Peyer's patch (tissue), 4 donors: ENCODE results near the gene RAB34. TPM values are rescaled to one million over a fixed set of nuclear protein-coding genes. Genes with fewer than 3 reads are reported as not detected.
"Not testable (repeated sequence)": the region's sequence is repeated elsewhere in the genome, so short reads cannot be mapped to it uniquely, and the experiment has no call there.

ENCODE experiments used
- DNase-seq, 3 donors: peaks; one replicate each; pipeline ENCODE4 v3.0.0-alpha.2; 2017 to 2019
- H3K27ac ChIP-seq, 4 donors: fragments of 200-600 bp; sonication (generic); one replicate each; pipeline ENCODE4 v1.5.1; 2016 to 2019
- H3K27me3 ChIP-seq, 2 donors: fragments of 200-600 bp; sonication (generic); one replicate each; pipeline ENCODE4 v1.5.1; 2019
- H3K36me3 ChIP-seq, 3 donors: fragments of 200-600 bp; sonication (generic); one replicate each; pipeline ENCODE4 v1.5.1; 2016 to 2019
- H3K4me1 ChIP-seq, 4 donors: fragments of 200-600 bp; sonication (generic); one replicate each; pipeline ENCODE4 v1.5.1; 2016 to 2019
- H3K4me3 ChIP-seq, 4 donors: fragments of 200-600 bp; sonication (generic); 1 replicate in 3 of 4; 2 replicates in 1 of 4; pipeline ENCODE4 v1.5.1; 2016 to 2019; ENCODE audit warnings: mild to moderate bottlenecking in 1 of 4
- H3K9me3 ChIP-seq, 4 donors: fragments of 200-600 bp; sonication (generic); one replicate each; pipeline ENCODE4 v1.5.1; 2016 to 2019; ENCODE audit warnings: mild to moderate bottlenecking in 1 of 4
- POLR2A ChIP-seq, 2 donors: fragments of 450-650 bp; IDR thresholded peaks; one replicate each; pipeline ENCODE4 v1.5.1; 2017; ENCODE audit warnings: antibody characterized with exemption in 2 of 2, mild to moderate bottlenecking in 2 of 2, moderate library complexity in 2 of 2
- total RNA-seq, 4 donors: library from RNA; depleted of rRNA; stranded (reverse); fragments of >200 nt; gene quantifications; one replicate each; pipeline ENCODE4 v1.1.0, GENCODE V29; 2016
- TF ChIP-seq, protein P1 (sequence below), 6 experiments: fragments of 450-650 bp in 4 of 6; fragments of 200-600 bp in 2 of 6; sonication (generic) in 1 of 6; IDR thresholded peaks; one replicate each; pipeline ENCODE4 v1.5.1; 2017 to 2019; ENCODE audit warnings: antibody characterized with exemption in 6 of 6, mild to moderate bottlenecking in 3 of 6, moderate library complexity in 1 of 6

Gene RAB34
- total RNA-seq, 4 donors from 2014 or later = 14.5 to 69.3 (median 30.2) TPM

DNA sequence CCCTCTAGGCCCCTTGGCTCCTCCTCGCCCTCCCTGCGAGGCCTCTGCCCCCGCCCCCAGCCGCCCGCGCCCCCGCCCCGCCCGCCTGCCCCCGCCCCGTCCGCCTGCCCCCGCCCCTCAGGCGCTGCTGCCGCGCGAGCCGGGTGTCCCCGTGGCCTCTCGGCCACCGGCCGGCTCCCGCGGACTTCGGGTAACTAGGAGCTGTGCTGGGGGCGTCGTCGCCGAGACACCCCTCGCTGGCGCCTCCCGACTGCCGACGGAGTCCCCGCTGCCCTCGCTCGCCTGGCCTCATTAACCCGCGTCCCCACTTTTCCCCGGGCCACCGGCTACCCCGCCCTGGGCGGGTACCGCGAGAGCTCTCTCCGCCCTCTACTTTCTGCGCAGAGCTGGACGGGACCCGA lies 8.6 kb upstream of the RAB34 start, which contains the start of gene TLCD1:
TLCD1 (minus strand) TSS at position 8 of the 401 bp plus-strand sequence. CDS start 136 bp downstream, outside the sequence.
- Histone ChIP-seq H3K27ac (peak within 1 kb of the TSS; percentile 95 to 100 (median 98)), H3K36me3 (peaks cover 0 to 34% (median 0%) of the 10 kb centered on the region in 3 donors), H3K4me3 (peak within 1 kb of the TSS; percentile 71 to 87 (median 76)), H3K27me3 (no peaks in the 10 kb centered on the region), H3K9me3 (no peaks in the 10 kb centered on the region), H3K4me1 (peaks cover 4 to 37% (median 15%) of the 10 kb centered on the region in 4 donors)
- peak; percentile 55 to 89 (median 89) for DNase-seq
- TF ChIP-seq POLR2A (IDR thresholded peaks at IDR 0.05) = no peak
- TF ChIP-seq, protein P1, sequence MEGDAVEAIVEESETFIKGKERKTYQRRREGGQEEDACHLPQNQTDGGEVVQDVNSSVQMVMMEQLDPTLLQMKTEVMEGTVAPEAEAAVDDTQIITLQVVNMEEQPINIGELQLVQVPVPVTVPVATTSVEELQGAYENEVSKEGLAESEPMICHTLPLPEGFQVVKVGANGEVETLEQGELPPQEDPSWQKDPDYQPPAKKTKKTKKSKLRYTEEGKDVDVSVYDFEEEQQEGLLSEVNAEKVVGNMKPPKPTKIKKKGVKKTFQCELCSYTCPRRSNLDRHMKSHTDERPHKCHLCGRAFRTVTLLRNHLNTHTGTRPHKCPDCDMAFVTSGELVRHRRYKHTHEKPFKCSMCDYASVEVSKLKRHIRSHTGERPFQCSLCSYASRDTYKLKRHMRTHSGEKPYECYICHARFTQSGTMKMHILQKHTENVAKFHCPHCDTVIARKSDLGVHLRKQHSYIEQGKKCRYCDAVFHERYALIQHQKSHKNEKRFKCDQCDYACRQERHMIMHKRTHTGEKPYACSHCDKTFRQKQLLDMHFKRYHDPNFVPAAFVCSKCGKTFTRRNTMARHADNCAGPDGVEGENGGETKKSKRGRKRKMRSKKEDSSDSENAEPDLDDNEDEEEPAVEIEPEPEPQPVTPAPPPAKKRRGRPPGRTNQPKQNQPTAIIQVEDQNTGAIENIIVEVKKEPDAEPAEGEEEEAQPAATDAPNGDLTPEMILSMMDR (IDR thresholded peaks at IDR 0.05) = no peak

DNA sequence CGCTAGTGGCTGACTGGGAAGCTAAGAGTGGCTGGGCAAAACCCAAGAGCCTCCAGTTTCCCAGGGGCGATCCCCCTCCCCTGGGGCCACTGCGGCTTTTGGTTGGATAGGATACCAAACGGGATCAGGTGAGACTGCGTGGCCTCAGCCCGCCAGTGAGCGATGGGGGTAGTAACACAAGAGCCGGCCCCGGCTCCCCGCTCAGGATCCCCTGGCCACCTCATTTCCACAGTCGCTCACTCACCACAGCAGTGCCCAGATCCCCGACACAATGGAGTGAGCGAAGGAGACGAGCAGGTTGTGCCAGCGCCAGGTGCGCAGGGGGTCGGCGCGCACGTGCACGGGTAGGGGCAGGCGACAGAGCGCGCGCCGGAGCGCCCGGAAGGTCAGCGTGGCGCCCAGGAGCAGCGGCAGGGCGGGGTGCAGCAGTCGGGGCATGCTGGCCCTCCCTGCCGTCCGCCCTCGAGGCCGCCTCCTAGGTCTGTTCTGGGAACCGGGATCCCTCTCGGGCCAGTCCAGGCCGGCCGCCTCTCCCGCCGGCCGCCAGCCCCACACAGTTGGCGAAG lies 8.1 kb upstream of the RAB34 start:
- peak overlapping the region; percentile 95 to 100 (median 98) for H3K27ac ChIP-seq
- peaks cover 9 to 42% (median 20%) of the 10 kb centered on the region in 4 donors for H3K4me1 ChIP-seq
- TF ChIP-seq, protein P1 (IDR thresholded peaks at IDR 0.05) = peak in 1 of 6 experiments; percentile 4
- TF ChIP-seq POLR2A (IDR thresholded peaks at IDR 0.05) = peak in 1 of 2 donors; percentile 36
- peaks cover 0 to 34% (median 0%) of the 10 kb centered on the region in 3 donors for H3K36me3 ChIP-seq
- no peaks in the 10 kb centered on the region for H3K9me3 ChIP-seq
- no peaks in the 10 kb centered on the region for H3K27me3 ChIP-seq
- peak overlapping the region; percentile 71 to 87 (median 76) for H3K4me3 ChIP-seq
- DNase-seq = peak in 1 of 3 donors; percentile 80

DNA sequence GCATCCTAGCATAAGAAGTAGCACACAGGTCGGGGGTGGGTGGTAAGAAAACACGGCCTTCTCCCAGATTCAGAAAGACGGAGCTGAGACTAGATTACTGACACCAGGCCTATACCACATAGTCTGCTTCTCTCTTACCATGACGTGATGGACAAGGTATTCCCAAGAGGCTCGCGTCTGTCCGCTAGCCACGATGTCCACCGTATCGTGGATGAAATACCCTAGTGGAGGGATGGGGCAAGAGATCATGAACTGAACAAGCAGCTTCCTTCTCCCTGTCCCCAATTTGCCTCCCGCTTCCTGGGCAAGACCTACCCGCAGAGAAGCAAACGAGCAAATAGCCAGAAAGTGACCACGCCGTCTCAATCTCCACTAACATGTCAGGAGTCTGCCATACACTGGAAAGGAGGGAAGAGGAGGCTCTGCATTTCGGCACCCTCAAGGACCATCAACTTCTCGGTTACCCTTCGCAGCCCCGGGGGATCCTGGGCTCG lies 7.5 kb upstream of the RAB34 start:
- H3K4me1 ChIP-seq = peaks cover 9 to 47% (median 22%) of the 10 kb centered on the region in 4 donors
- H3K4me3 ChIP-seq = peak overlapping the region; percentile 71 to 87 (median 76)
- H3K27me3 ChIP-seq = no peaks in the 10 kb centered on the region
- TF ChIP-seq, protein P1 (IDR thresholded peaks at IDR 0.05) = peak in 1 of 6 experiments; percentile 2
- no peak for TF ChIP-seq POLR2A (IDR thresholded peaks at IDR 0.05)
- H3K36me3 ChIP-seq = peaks cover 0 to 34% (median 0%) of the 10 kb centered on the region in 3 donors
- no peak for DNase-seq
- H3K9me3 ChIP-seq = no peaks in the 10 kb centered on the region
- peak overlapping the region; percentile 95 to 100 (median 98) for H3K27ac ChIP-seq

DNA sequence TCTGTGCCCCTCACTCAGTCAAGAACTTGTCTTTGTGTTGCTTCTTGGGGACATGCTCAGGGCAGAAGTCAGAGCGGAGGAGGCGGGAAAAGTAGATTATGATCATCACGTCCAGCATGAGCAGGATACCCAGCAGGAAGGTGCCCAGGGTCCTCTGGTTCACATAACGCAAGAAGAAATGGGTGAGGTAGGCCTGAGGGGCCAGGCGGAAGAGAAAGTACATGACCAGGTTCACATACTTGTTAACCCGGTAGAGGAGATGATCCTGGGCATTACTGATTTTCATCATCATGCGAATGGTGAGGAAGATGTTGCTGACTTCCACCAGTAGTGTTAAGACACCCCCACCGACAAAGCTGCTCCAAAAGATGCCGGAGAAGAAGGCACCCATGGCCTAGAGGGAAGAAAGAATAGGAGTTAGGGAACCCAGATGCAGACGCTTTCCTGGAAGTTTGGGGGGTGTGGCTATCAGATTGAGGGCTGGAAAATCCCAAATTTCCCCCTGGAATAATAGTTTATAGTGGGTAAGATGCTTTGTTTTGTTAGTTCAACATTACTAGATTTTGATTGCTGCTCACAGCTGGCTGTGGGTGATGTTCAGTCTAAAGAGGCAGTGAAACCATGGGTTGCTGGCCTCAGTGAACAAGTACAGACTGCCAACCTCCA lies 7.0 kb upstream of the RAB34 start:
- Histone ChIP-seq H3K27me3 (no peaks in the 10 kb centered on the region), H3K36me3 (peaks cover 0 to 34% (median 0%) of the 10 kb centered on the region in 3 donors), H3K4me3 (no peak overlapping the region), H3K4me1 (peaks cover 9 to 46% (median 22%) of the 10 kb centered on the region in 4 donors), H3K9me3 (no peaks in the 10 kb centered on the region), H3K27ac (peak overlapping the region in 3 of 4 donors; percentile 95 to 100 (median 99))
- DNase-seq = no peak
- TF ChIP-seq POLR2A (IDR thresholded peaks at IDR 0.05) = no peak
- TF ChIP-seq, protein P1 (IDR thresholded peaks at IDR 0.05) = no peak

DNA sequence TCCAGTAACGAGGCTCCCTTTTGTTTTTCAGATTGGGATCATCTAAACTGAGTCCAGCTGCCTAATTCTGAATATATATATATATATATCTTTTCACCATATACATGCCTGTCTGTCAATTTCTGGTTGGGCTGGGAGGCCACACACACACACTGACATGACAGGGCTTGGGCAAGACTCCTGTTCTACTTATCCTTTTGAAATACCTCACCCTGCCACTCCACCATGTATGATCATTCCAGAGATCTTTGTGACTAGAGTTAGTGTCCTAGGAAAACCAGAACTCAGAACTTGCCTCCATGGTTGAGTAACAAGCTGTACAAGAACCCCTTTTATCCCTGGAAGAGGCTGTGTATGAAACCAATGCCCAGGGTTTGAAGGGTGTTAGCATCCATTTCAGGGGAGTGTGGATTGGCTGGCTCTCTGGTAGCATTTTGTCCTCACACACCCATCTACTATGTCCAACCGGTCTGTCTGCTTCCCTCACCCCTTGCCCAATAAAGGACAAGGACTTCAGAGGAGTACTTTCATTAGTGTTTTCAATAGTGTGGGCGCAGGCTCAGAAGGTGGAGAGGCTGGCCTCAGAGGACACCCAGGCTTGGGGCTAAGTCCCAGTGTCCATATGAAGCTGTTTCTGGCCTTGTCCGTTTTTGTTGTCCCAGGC lies 6.3 kb upstream of the RAB34 start:
- H3K9me3 ChIP-seq, DNase-seq, H3K27ac ChIP-seq, H3K27me3 ChIP-seq, H3K4me3 ChIP-seq: not testable (repeated sequence)
- Histone ChIP-seq H3K36me3 (peaks cover 0 to 34% (median 0%) of the 10 kb centered on the region in 3 donors), H3K4me1 (peaks cover 9 to 43% (median 20%) of the 10 kb centered on the region in 4 donors)
